ENCODE data around the gene CFAP92.
"Not testable (repeated sequence)": the region's sequence is repeated elsewhere in the genome, so short reads cannot be mapped to it uniquely, and the experiment has no call there.

Gene CFAP92

DNA sequence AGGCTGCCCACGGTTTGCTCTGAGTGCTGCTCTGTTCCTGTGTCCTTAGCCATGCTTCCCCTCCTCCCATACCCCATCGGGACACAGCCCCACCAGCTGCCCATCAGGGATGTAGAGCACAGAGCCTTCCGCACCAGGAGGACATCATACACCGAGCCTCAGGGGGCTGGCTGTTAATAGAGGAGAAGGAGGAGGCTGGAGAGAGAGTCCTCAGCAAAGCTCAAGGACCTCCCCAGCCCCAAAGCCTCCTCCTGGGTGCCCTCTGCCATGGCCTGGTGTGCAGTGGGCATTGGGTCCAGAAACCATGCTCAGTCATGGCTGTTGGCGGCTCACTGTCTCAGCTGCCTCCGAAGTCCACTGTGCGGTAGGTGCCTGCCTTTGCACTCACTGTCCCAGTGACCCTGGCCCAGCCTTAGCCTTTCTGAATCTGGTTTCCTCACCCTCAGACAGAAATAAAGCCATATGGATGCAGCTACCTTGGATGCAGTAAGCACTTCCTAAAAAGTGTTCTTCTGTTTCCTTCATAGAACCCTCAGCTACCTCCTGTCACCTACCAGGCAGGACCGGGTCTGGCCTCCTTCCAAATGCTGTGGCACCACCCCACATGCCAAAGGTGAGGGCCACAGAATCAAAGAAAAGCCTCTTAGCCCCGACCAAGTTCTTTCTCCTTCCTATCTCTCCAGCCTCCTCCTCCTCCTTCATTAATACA lies 60.5 kb downstream of the CFAP92 start:
- no peak for DNase-seq

DNA sequence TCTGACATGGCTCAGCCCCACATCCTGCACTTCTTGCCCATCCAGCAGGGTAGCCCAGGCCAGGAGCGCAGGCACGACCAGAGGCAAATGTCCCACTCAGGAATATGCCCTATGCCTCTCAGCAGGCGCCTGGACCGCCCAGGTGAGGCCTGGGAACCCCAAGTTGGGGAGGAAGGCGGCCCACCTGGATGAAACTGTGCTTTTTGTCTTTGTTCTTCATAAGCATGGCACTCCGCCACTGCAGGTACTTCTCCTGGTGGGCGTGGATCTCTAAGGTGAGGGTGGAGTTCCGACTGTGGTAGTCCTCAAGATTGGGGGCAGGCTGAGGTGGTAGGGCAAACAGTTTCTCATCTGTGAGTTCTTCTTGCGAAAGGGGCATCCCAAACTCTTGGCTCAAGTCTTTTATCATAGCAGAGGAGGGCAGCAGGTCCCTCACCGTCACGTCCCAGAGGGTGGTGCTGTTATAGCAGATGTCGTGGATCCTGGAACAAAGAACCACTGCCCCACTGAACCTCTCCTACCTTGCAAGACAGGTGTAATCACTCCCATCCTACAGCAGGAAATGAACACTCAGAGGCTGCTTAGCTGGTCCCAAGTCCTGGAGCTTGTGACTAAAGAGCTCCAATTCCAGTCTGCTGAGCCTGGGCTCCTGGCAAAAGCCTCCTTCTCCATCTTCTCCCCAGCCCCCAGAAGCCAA lies 61.2 kb downstream of the CFAP92 start:
- DNase-seq, result no peak

DNA sequence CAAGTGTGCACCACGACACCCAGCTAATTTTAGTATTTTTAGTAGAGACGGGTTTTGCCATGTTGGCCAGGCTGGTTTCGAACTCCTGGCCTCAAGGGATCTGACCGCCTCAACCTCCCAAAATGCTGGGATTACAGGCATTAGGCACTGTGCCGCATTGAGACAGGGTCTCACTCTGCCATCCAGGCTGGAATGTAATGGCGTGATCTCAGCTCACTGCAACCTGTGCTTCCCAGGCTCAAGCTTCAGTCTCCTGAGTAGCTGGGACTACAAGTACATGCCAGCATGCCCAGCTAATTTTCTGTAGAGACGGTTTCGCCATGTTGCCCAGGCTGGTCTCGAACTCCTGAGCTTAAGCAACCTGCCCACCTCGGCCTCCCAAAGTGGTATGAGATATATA lies 62.8 kb downstream of the CFAP92 start:
- no peak for DNase-seq

DNA sequence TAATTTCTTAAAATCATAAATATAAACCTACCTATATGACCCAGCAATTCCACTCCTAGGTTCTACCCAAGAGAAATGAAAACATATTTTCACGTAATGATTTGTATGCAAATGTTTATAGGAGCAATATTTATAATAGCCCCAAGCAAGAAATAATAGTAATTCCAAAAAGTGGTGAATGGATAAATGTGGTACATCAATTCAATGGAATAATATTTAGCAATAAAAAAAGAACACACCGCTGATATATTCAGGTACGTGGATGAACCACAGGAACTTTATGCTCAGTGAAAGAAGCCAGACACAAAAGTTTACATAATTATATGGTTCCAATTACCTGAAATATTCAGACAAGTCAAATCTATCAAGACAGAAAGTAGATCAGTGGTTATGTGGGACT lies 64.5 kb downstream of the CFAP92 start:
- no peak for DNase-seq

DNA sequence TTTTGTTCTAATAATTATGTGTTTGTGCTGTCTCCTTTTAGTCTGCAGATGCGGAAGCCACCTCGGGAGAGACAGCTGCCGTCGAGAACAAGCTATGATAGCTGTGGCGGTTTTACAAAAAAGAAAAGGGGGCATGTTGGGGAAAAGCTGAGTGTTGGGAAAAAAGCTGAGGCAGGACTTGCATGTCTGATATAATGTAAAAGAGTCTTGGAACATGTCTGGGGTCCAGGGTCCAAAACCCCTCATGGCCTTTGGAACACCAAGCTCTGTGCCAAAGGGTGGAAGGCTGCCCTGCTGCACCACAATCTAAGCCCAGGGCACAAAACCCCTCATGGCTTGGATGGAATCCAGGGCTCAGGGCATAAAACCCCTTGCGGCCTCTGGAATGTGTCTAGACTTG lies 69.9 kb downstream of the CFAP92 start:
- DNase-seq, result not testable (repeated sequence)

DNA sequence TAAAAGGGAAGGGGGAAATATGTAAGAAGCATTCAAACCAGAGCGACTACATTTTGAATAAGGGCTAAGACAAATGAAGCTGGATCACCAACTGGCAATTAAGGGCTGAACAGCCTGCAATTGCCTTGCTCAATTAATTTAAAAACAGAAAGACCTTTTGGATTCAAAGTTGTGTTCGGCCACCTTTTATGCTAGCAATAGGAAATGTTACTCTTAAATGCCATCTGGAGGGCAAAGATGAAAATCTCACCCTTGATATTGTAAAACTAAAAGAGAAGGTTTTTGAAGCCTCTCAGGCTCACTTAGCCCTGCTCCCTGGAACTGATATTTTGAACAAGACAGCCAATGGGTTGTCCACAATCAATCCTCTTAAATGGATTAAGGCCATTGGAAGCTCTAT lies 70.3 kb downstream of the CFAP92 start:
- peak in 1 of 5 donors; percentile 18 for DNase-seq

DNA sequence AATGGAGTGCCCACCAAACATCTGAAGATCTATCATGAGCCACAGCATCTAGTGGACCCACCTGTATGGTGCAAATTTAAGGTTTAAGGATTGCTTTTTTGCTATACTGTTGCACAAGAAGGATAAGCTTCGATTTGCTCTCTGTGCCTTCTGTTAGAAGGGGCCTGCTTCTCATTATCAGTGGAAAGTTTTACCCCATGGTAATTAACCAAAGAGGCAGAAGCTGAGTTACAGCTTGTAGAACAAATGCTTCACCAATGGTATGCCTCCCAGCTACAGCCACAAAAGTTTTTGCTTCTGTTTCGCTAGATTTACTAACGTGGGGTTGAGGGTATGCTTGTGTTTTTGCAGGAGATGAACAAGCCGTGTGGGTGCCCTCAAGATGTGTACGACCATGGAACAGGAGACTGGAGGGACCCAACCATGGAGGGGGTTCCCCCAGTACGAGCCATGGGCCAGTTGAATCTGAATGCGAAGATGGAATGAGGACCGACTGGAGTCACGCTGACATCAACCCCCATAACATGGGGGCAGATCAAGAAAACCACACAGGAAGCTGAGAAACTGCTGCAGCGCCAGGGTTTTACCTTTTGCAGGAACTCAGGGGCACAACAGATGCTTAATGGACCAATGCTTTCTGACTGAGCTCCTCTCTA lies 70.9 kb downstream of the CFAP92 start:
- peak in 2 of 5 donors; percentile 29 to 66 for DNase-seq

DNA sequence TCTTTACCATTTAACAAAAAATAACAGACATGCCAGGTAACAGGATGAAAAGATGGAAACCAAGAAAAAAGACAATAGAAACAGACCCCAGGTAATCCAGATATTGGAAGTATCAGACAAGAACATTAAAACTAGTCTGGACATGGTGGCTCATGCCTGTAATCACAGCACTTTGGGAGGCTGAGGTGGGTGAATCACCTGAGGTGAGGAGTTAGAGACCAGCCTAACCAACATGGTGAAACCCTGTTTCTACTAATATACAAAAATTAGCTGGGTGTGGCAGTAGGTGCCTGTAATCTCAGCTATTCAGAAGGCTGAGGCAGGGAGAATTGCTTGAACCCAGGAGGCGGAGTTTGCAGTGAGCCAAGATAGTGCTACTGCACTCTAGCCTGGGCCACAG lies 73.9 kb downstream of the CFAP92 start:
- no peak for DNase-seq

DNA sequence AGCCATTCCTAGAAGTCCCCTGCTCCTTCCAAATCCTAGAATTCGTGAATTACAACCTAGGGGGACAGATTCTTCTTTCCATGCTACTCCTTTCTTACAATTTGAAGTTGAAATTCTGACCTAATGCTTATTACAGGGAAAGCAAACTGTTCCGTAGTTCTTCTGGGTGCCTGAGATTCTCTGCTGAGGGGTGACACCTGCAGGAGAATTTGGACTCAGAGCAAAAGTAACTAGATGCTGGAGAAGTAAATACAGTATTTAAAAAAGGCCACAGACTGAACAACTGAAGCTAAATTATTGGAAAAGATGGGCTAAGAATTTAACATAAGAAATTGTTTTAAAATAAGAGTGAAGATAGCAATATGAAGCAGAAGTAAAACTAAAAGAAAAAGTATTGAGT lies 76.6 kb downstream of the CFAP92 start:
- no peak for DNase-seq

DNA sequence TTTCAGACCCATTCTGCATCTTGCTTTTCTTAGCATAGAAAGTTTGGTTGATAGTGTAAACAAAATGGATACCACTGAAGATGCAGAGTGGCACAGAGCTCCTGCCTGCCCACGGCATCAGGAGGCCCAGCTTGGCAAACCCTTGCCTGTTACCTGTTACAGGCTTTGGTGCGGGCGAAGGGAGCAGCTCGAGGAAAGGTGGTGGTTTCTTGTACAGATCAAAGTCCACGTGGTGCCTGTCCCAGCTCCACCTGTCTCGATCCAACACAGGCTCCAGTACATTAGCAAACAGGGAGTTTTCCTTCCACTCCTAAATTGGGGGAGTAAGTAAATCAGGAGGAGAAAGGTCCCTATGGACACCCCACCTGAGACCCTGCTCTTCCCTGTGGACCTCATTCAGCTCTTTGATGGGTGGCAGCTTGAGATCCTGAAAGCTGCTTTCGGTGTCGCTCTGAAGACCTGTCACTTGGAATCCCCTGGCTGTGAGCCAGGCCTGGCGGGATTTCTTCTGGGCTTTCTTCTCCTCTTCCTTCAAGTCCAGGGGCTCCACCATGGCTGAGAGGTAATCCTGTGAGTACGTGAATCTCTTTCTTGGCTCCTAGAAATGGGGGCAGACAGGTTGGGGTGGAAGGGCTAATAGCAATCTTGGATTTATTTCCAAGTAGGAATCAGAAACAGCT lies 78.8 kb downstream of the CFAP92 start:
- no peak for DNase-seq

DNA sequence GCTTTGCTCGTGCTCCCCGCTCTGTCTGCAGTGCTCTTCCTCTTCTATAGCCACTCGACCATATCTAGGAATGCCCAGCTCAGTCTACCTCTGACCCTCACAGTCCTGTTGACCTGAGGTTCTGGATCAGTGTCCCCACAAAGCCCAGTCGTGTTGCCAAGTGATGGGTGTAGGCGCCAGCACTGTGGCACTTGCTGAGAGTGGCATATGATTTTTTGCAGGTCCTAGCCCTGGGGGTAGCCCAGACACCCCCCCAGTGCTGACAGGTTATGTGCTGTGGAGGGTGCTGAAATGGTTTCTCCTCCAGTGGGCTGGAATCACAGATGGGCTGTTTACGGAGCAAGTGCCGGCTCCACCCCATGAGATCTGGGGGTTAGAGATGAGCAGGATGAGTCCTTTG lies 82.0 kb downstream of the CFAP92 start:
- DNase-seq, result no peak

DNA sequence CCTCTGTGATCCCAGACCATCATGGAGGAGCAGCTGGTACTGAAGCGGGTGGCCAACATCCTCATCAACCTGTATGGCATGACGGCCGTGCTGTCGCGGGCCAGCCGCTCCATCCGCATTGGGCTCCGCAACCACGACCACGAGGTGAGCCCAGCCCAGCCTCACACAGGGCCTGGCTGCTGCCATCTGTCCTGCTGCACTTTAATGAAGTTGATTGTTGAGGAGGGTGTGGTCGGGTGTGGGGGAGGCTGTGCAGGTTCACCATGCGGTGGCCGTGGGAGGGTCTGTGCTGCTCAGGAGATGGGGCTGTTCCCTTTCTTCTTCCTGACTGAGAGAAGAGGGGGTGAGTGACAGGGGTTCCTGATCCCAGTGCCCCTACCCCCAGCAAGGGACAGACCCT lies 83.9 kb downstream of the CFAP92 start:
- DNase-seq, result no peak

DNA sequence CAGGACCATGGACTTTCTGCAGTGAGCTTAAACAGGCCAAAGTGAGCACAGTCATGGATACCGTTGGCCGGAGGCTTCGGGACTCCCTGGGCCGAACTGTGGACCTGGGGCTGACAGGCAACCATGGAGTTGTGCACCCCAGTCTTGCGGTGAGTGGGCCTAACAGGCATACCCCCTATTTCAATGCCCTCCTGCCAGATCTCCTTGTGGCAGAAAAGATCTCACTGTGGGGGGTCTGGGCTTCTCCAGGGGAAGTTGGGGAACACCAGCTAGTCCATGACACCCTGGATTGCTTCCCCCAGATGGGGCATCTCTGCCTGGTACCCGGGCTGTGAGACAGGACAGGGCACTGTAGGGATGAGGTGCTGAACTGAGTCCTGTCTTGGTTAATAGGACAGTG lies 84.9 kb downstream of the CFAP92 start:
- no peak for DNase-seq

DNA sequence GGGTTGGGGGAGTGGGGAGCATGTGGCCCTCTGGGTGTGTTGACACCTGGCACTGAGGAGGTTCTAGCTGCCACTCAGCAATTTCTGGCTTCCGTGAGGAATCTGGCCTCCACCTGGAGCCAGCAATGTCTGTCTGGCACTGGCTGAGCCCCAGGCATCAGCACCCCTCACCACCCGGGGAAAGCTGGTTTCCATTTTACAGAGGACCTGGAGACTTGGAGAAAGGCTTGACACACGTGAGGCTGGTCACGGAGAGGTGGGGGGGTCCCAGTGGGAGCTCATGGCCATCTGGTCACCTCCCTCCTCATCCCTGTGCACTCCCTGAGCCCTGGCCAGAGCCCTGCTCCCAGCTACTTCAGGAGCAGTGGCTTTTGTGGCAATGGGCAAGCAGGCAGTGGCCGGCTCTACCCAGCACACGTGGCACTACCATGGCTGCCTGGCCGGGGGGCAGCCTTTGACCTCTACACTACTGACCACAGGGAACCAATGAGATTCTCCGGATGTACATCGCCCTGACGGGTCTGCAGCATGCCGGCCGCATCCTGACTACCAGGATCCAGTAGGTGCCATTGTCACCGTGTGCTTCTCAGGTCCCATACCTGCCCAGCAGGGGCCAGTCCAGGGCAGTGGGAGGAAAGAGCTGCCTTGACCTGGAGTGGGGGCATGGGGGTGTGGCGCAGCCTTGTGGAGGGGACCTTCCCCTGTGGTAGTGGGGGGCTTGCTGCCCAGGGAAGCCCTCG lies 86.0 kb downstream of the CFAP92 start:
- no peak for DNase-seq

DNA sequence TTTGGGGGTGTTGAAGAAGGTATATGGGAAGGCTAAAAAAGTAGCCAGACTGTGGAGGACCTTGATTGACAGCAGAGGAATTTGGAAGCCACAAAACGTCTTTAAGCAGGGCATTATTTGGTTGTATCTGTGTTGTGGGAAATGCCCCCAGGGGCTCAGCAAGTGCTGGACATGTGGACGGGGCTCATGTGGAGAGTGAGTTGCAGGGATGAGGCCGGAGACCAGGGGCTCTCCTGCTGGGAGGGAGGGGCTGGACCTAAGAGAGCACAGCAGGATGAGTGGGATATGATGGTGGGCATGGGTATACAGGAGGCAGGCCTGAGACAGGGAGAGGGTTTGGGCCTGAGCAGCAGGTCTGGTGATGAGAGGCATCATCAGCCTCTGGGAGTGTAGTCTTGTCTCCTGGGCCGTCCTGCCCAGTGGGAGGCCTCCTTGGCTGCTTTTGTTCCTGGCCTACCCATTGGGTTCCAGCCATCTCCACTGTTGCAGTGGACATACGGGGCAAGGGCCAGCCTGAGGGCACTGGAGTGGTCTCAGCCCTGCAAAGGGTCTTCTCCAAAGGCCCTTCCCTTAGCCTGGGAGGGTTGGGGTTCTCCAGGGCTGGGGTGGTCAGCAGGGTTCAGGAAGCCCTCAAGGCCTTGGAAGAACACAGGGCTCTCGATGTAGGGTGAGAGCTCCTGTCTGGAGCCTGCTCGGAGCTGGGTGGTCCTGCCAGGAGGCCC lies 86.9 kb downstream of the CFAP92 start:
- DNase-seq, result no peak

DNA sequence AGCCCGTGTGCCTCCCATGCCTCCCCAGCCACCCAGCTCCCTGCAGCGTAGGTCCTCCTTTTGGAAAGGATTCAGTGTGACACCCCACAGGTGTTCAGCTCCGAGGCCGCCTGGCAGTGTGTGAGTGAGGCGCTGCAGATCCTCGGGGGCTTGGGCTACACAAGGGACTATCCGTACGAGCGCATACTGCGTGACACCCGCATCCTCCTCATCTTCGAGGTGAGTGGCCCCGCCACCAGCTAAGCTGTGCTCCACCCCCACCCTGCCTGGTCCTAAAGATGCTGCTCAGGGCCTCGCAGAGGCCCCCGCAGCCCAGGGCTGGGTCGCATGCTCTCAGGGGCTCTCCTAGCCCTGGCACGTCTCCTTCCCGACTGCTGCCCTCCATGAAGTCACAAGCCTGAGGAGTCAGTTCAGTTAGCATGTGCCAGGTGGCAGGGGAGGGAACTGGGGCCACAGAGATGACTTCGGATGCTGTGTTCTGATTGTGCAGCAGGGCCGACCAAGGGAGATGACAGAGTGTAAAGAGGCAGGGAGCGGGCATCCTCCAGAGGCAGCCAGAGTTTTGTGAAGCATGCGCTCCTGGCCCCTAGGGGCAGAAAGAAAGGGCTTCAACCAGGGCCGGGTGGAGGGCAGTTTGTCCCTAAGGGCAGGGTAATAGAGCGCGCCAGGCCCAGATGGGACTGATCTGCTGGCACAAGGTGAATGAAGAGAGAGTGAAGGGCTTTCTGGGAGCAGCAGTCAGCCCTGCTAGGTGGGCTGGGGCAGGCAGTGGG lies 87.7 kb downstream of the CFAP92 start:
- DNase-seq, result no peak

DNA sequence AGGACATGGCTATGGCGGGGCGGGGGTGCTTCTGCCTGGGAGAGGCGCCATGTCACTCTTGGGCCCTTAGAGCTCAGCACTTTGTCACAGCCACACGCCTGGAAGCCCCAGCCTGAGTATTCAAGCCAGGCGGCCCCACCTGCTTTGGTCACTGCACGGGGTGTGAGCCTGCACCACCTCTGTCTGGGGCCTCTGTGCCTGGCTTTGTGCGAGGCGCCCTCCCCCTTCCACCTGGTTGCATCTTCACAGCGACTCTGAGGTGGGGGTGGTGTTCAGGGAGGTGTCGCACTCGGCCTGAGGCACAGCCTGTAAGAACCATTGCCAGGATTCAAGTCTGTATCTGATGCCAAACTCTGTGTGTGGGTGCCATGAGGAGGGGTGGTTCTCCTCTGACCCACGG lies 90.4 kb downstream of the CFAP92 start:
- DNase-seq, result no peak

DNA sequence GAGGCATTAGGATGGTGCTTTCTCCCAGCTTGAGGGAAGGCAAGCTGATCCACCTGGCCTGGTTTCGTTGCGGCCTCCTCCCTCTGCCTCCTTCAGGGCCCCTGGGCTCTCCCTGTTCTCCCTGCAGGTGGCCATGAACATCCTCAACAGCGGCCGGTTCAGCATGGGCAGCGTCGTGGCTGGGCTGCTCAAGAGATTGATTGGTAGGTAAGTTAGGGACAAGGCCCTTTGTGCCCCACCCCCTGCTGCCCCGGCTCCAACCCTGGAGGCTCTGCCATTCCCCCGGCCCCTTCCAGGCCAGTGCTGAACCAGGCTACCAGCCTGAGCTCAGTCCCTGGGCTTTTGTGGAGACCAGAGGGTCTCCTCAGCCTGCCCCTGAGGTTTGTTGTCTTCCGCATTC lies 91.5 kb downstream of the CFAP92 start:
- DNase-seq, result no peak

DNA sequence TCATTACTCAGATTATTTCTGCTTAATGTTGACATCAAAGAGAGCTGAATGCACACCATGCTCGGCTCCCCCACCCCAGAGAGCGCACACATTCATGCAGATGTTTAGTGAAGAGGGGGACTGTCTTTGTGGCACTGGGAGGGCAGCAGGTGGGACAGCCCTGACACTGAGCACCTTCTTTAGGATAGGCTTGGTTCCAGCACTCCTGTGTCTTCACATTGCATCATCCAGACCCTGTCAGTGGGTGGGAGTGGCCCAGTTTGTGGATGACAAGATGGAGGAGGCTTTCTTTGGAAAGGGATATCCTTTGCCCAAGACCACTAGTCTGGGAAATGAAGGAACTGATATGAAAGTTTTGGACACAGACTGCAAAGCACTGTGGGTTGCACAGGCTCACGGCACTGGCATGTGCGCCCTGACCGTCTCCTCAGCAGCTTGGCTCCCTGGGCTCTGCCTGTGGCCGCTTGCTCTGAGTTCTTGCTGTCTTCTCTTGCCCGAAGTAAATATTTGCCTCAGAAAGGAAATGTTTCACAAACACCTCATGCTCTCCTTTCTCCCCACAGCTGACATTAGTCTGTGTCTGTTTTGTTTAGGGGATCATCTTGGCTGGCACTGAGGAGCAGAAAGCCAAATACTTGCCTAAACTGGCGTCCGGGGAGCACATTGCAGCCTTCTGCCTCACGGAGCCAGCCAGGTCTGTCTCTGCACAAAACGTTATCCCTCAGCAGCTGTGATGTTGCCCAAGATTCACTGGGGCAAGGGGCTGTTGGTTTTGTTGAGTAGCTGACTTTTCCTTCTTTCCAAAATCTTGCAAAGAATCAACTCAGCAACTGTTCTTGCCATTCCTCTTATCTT lies 97.8 kb downstream of the CFAP92 start:
- no peak for DNase-seq

DNA sequence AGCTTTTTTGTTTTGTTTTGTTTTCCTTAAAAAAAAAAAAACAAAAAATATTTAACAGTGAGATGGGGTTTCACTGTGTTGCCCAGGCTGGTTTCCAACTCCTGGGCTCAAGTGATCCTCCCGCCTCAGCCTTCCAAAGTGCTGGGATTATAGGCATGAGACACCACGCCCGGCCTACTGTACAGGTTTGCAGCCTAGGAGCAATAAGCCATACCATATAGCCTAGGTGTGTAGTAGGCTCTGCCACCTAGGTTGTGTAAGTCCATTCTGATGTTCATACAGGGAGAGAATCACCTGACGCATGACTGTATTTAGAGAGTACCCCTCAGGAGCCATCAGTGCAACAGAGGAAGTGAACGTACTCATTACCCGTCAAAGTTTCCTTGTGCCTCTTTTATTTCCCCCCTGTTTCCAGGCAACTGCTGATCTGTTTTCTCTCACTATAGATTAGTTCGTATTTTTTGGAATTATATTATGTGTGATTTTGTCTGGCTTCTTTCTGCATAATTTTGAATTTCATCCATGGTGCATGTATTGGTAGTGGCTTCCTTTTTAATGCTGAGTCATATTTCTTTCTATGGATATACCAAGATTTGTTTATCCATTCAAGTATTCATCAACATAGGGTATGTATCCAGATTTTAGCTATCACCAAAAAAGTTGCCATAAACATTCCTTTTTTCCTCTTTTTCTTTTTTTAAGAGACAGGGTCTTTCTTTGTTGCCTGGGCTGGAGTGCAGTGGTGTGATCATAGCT lies 104.6 kb downstream of the CFAP92 start:
- no peak for DNase-seq
